GM19239 (cell line): Measurements from ENCODE around the gene ELF2.
A peak's percentile ranks its signal among the peaks of the same experiment; 100 is the strongest.
"Not testable (repeated sequence)": the region's sequence is repeated elsewhere in the genome, so short reads cannot be mapped to it uniquely, and the experiment has no call there.

Source experiments
- DNase-seq: peaks from one replicate; pipeline ENCODE4 v3.0.0; 2011; ENCODE audit warnings: low spot score; ENCODE audit not compliant: insufficient read length
- FAIRE-seq: peaks from 2 replicates; lab custom pipeline; 2011; peaks lifted over from hg19 to GRCh38; lab: Jason Lieb, UNC

The ELF2 gene

GRCh38 chr4:139029866-139030363 is 147.1 kb downstream of the ELF2 start:
- FAIRE-seq, DNase-seq: not testable (repeated sequence)

- FAIRE-seq (no peak), DNase-seq (no peak)
Measured at GRCh38 chr4:139028191-139028661, 148.8 kb downstream of the ELF2 start.

GRCh38 chr4:139027776-139028175 is 149.2 kb downstream of the ELF2 start:
- FAIRE-seq (no peak), DNase-seq (no peak)

GRCh38 chr4:139025841-139026240 is 151.2 kb downstream of the ELF2 start:
- FAIRE-seq (no peak), DNase-seq (no peak)

- DNase-seq (no peak), FAIRE-seq (no peak)
Measured at GRCh38 chr4:139024686-139025085, 152.3 kb downstream of the ELF2 start.

GRCh38 chr4:139022835-139023234 is 154.2 kb downstream of the ELF2 start:
- FAIRE-seq (no peak), DNase-seq (no peak)

- not testable (repeated sequence) for FAIRE-seq
Measured at GRCh38 chr4:139021071-139021470, 155.9 kb downstream of the ELF2 start.

GRCh38 chr4:139020384-139020783 is 156.6 kb downstream of the ELF2 start:
- no peak for DNase-seq
- FAIRE-seq, result no peak

More at GRCh38 chr4:139021071-139021470, 155.9 kb downstream of the ELF2 start:
- DNase-seq, result not testable (repeated sequence)

GRCh38 chr4:139018971-139019758 is 157.9 kb downstream of the ELF2 start:
- DNase-seq, result no peak
- no peak for FAIRE-seq

GRCh38 chr4:139018501-139018900 is 158.5 kb downstream of the ELF2 start:
- no peak for FAIRE-seq

GRCh38 chr4:139017861-139018260 is 159.2 kb downstream of the ELF2 start:
- no peak for FAIRE-seq
- DNase-seq, result no peak

More at GRCh38 chr4:139018501-139018900, 158.5 kb downstream of the ELF2 start:
- no peak for DNase-seq

- DNase-seq, result peak; percentile 23
- FAIRE-seq, result peak; percentile 58
Measured at GRCh38 chr4:139015948-139016471, 161.0 kb downstream of the ELF2 start.

GRCh38 chr4:139015269-139015947 is 161.6 kb downstream of the ELF2 start, which contains the start of gene NOCT:
Gene NOCT (plus strand): TSS chr4:139015781. CDS start chr4:139015982, 201 bp downstream.
- peak; percentile 91 for FAIRE-seq
- peak; percentile 87 for DNase-seq

GRCh38 chr4:139014371-139015268 is 162.4 kb downstream of the ELF2 start:
- DNase-seq, result peak; percentile 16
- peak; percentile 68 for FAIRE-seq

- DNase-seq (no peak), FAIRE-seq (no peak)
Measured at GRCh38 chr4:139011225-139011950, 165.6 kb downstream of the ELF2 start.

- FAIRE-seq (no peak), DNase-seq (no peak)
Measured at GRCh38 chr4:139009702-139010101, 167.3 kb downstream of the ELF2 start.

- DNase-seq, FAIRE-seq: not testable (repeated sequence)
Measured at GRCh38 chr4:139008278-139008677, 168.7 kb downstream of the ELF2 start.

- no peak for FAIRE-seq
- DNase-seq, result no peak
Measured at GRCh38 chr4:139007640-139008039, 169.4 kb downstream of the ELF2 start.
